HG02571 (cell line): Measurements from ENCODE around the gene SLC35A3.

Experiments used
- ATAC-seq: cut with Tn5 transposase; IDR thresholded peaks from one replicate; pipeline ENCODE4 v1.9.1; 2021; ENCODE audit warnings: mild to moderate bottlenecking, moderate library complexity; ENCODE audit not compliant: unreplicated experiment

The SLC35A3 gene

DNA sequence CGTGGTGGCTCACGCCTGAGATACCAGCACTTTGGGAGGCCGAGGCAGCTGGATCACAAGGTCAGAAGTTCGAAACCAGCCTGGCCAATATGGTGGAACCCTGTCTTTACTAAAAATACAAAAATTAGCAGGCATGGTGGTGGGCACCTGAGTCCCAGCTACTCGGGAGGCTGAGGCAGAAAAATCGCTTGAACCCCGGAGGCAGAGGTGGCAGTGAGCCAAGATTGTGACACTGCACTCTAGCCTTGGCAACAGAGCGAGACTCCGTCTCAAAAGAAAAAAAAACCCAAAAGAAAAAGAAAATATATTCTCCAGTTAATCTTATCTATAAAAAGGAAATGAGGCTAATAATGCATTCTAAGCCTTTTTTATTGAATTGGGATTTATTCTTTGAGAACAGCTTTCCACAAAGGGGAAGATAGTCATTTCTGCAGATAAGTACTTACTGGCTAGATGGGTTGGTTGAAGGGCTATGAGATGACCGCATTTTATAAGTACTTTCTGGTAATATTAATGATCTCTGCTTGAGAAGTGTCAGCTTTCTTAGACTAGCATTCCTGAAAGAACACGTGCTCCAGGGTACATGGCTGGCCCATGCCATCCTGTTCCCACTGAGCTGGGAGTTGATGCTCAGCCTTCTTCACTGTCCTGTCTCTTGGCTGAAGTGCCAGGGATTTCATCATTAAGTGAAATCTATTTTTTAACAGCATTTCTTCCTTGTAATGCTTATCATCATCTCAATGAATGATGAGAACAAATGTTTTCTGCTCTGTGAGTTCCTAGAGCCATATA is 105.0 kb downstream of the SLC35A3 start:
- no peak for ATAC-seq

- peak; percentile 42 for ATAC-seq
Observed at GRCh38 chr1:100075773-100076172, 106.0 kb downstream of the SLC35A3 start.

DNA sequence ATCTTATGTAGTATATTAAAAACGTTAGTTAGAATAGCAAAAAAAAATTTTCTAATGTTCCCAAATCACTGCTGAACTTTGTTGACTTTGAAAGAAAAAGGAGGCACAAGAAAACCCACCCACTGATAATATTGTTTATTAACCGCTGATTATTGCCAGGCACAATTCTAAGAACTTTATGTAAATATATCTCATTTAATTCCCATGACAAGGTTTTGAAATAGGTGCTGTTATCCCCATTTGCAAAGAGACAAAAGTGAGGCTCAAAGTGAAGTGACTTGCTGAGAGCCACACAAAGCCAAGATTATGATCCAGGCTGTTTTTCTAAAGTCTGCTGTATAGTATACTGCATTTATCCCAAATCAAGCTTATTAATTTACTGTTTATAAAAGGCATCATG is 106.5 kb downstream of the SLC35A3 start:
- no peak for ATAC-seq

- peak; percentile 67 for ATAC-seq
Observed at GRCh38 chr1:100076744-100077143, 106.9 kb downstream of the SLC35A3 start.

GRCh38 chr1:100077531-100077930 is 107.7 kb downstream of the SLC35A3 start:
- peak; percentile 60 for ATAC-seq

DNA sequence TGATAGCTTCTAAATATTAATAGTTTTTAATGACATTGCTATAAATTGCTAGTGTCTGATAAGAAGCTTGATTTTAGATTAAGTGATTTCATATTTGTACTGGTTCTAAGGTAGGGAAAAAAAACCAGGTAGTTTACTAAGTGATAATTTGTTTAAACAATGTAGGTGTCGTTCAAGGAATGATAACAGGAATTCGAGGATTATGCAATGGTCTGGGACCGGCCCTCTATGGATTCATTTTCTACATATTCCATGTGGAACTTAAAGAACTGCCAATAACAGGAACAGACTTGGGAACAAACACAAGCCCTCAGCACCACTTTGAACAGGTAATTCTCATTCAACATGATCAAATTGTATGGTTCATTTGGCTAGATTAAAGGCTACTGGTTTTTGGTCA is 110.5 kb downstream of the SLC35A3 start:
- no peak for ATAC-seq
